Stimulated activated CD8-positive, alpha-beta memory T cell treated with anti-CD3 and anti-CD28 coated beads, Interleukin-12 subunit alpha, Interleukin-12 subunit beta, amount 100 ng/mL, for 24 hours (primary cell): ENCODE data around the gene CCDC57.

Experiments used
- DNase-seq: peaks from one replicate; pipeline ENCODE4 v3.0.0-alpha.2; 2020; ENCODE audit errors: extremely low read depth

The CCDC57 gene

DNA sequence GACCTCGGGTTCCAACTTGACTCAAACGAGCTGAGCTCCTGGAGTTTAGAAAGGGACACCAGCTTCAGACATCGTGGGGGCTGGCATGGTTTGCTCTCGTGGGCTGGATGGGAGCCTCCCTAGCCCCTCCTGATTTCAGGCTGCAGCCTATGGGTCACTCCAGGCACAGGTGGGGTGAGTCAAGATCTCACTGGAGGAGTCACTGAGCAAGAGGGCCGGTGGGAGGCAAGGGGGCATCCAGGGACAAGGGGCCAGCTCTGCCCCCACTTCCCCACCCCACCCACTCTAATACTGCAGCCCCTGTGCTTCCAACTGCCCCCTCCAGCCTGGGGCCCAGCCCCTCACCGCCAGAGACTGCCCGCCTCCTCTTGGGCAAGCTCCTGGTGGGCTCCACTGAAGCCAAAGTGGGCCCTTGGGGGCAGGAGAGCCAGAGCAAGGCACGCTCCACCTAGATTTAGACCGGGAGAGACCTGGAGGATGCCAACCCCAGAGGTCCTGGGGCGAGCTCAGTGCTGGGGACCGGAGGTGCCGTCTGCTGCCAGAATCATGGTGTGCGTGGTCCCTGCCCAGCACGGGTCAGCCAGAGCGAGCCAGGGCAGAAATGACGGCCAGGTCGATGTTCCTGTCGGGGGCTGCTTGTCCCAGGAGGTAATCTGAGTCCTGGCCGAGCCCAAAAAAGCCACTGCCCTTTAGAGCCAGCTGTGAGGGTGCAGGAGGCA is 22.6 kb upstream of the CCDC57 start:
- DNase-seq: no peak

DNA sequence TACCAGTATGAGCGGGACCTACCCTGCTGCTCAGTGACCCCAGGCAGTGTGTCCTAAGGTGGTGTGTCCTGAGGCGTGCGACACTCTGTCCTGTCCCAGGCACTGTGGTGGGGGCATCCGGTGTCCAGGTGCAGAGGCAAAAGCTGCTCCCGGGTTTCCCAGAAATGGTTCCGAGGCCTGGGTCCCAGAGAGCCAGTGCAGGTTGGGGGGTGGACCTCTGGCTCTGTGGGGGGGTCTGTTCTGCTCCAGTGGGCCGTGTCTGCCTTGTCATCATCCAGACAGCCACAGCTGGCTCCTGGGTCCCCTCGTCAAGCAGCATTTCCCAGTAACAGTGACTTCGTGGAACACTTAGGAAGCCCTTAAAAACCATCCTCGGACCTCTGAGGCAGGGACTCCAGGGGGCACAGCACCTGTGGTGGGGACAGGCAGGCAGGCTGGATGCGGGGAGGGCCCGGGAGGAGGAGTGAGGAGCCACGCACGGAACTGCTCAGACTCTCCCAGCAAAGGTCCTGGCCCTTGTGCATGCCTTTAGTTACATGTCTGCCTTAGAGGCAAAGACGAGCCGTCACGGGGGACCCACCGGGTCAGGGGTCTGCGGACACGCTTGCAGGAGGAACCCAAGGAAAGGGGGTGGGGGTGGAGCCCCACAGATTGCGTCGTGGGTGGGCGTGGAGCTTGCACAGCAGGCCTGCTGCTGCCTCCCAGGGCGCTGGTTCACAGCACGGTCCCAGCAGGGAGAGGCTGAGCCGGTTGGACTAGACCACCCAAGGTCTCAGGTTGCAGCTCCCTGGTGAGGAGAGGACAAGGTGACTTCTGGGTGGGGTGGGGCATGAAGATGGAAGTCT is 21.8 kb upstream of the CCDC57 start:
- DNase-seq: no peak

DNA sequence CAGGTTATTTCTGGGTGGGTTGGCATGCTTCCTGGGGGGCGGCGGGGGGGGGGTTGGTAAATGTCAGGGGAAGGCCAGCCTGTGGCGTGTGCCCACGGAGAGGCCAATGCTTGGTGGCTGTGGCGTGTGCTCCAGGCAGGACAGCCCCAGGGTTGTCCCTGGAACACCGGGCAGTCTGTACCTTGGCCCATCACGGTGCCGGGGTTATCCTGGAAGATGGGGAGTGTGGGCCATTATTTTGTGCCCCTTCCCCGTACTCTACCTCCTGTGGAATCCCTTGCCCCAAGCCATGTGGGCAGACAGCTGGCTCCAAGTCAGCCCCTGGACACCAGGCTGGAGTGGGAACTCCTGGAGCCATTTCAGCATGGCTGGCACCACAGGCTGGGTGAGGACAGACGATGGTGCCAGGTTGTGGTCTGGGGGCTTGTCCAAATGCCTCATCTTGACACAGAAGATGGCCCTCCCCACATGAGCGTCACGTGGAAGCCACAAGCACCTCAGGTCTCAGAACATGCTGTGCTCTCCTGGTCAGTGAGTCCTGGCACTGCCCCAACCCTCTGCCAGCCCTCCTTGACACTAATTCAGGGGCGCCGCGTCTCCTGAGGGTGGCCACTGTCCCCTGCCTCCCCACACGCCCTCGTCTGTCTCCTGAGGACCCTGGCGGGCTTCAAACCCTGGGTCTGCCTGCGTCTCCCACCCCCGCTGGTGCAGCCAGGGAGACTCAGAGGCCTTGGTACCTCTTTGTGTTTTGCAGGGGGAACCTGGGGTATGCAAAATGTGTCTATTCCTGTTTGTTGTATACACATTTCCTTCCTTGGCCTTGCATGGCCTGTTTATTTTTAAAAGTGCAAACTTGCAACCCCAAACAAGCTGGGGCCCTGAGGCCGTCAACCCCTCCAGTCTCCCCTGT is 20.5 kb upstream of the CCDC57 start:
- DNase-seq: no peak

DNA sequence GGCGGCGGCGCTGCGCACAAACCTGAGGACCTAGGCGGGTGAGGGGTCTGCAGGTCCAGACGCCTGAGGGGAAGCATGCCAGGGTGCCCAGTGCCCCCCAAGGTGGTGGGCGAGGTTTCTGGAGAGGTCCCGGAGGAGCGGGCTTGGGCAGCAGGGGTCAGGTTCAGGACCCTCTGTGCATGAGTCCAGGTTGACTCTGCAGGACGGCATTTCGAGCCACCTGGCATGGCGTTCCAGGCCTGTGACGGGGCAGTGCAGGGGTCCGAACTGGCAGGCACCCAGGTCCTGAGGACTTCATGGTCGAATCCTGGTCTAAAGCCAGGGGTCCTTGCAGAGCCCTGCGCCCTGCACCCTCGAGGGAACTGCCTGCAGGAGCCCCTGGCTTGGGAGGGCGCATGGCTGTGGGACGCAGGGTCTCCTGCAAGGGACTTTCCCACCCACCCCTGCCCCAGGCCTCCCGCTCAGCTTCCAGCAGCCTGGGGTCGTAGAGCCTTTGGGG is 19.7 kb upstream of the CCDC57 start:
- no peak for DNase-seq

DNA sequence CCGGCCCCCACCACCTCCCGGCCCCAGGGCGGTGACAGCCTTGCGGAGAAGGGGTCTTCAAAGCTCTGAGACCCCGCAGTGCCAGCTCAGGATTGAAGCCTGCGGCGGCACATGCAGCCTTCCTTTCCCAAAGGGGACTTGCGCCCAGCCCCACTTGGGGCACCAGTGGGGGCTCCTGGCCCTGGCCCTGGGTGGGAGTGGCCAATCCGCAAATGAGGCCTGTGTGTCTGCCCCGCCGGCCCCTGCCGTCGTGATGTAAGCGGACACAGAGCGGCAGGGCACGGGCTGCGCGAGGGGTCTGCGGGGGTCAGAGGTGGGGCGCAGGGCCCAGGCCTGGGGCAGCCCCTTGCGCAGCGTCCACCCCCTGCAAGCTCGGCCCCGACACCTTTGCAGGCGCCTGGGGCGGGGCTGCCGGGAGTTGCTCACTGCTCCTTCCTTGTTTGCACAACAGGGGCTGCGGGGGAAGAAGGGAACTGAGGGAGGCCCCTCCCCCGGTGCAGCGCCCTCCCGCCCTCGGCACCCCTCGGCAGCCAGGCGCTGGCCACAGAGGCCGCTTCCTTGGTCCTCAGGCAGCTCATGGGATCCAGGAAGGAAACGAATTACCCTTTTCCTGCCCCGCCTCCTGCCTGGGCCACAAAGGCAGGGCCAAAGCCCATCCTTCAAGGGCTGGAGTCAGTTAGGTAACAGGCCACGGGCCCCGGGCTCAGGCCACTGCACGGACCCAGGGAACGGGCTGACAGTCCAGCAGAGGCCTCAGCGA is 19.1 kb upstream of the CCDC57 start:
- no peak for DNase-seq

DNA sequence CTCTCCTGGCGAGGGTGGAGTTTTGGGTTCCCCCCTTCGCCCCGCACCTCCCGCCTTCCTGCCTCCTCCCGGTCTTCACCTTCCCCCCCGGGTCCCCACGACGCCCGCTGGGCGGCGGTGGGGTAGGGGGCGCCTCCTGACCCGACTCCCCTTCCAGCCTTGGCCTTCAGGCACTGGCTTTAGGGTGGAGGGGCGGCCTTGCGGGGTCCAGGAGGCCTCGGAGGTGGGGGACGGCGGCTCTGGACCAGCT is 18.6 kb upstream of the CCDC57 start:
- DNase-seq: no peak

DNA sequence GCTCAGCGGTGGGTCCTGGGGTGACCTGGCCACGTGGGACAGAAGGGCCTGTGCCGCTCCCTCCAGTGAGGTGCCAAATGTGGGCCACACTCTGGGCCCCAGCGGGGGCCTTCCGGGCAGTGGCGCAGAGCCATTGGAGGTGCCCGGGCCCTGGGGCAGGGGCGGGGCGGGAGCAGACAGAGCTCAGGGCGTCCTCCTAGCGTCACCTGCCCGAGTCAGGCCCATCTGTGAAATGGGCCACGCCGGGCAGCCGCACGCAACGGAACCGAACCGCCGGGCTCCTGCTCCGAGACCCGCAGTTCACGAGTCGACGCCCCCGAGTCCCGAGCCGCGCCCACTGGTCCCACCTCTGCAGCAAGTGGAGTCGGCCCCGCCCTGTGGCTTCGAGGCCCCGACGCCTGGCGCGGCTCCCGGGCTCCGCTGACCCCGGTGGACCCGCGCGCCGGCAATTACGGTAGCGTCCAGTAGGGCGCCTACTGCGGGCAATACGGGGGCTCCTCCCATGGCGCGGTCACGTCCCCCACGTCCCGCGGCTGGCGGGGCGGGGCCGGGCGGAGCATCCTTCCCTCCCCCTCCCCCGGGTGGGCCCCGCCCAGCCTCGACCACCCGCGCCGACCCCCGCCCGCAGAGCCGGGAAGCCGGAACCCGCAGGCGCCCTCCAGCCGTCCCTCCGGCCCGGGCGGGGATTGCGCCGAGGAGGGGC is 18.1 kb upstream of the CCDC57 start:
- no peak for DNase-seq

DNA sequence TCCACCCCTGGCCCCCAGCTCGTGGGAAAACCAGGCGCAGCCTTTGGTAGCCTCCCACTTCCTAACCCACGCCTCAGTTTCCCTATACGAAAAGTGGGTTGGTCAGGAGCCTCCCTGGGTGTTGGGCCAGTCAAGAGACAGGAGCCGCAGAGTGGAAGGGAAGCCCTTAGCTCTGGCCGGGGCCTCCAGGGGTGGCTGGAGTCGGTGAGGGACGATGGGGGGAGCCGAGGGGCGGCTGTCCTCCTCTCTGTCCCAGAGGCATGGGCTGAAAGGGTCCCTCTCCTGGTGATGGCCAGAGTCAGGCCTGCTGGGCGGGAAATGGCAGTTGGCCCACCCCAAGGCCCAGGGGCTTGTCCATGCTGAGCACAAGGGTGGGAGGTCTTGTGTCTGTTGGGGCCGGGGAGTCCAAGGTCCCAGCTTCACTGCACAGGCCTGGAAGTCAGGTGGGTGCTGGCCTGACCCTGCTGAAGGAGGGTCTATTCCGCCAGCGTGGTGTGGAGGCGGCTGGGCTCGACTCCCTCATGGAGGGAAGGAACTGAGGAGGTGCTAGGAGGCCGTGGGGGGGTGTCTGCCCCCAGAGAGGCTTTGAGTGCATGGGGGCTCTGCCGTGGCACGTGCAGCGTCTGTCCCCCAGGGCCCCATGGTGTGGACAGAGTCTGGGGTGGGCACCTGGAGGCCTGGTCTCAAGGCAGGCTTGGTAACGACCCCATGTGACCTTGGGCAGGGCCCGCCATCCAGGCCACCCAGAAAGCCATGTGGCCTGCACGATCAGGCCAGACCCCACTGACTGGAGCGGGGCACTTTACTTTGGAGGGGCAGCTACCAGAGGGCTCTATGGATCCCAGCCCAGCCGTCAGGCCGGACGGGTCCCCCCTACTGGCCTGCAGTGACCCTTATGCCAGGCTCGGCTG is 17.3 kb upstream of the CCDC57 start:
- no peak for DNase-seq

DNA sequence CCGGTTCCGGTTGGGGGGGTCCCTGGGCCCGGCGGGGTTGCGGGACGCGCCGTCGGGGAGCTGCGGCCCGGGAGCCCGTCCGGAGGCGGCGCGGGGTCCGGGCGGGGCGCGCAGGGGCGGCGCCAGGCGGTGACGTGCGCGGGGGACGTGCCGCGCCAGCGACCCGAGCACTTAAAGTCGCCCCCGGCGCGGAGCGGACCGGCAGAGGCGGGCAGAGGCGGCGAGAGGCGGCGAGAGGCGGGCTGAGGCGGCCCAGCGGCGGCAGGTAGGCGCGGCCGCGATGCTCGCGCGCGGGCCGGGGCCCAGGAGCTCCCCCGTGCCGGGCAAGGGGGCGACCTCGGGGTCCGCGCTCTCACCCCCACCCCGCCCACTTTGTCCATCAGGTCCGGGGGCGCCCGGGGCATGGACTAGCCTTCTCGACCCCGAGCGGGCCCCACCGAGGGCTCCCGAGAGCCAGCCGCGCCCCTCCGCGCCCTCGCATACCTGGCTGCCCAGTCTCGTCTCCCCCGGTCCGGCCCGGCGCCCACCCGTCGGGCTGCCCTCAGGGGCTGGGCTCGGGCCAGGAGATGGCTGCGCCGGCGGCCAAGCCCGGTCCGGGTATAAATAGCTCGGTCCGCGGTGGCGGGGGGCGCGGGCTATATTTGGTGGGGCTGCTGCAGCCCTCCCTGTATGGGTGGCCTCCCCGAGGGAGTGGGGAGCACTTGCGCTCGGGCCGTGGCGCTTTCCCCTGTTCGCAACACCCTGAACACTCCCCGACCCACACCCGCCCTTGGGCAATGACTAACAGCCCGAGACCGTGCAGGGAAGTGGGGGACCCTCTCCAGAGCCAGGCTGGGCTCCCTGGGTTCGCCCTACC is 16.4 kb upstream of the CCDC57 start, which contains the start of gene SLC16A3:
SLC16A3 (plus strand) TSS at position 201 of the 856 bp plus-strand sequence. CDS start 6,967 bp downstream, outside the sequence.
- DNase-seq: no peak

DNA sequence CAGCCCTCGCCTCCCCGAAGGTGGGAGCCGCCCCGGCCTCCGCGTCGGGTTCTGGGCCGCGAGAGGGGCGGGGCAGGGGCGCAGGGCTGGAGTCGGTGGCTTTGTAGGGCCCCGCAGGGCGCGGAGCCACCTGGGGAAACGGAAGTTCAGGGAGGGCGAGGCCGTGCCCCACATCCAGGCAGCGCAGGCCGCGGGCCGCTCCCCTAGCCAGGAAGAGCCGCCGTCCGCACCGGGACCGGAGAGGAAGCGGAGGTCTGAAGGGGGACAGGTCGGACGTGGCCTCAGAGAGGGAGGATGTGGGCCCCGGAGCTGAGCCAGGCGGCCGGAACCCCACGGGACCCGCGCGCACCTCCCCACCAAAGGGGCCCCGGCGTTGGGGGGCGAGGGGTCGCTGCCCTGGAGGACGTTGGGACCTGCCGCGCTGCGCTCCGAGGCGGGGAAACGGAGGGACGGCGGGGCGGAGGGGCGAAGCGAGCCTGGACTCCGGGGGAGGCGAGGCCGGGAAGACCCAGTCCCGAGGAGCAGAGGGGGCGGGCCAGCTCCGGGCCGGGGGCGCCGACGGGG is 15.7 kb upstream of the CCDC57 start:
- DNase-seq: no peak

DNA sequence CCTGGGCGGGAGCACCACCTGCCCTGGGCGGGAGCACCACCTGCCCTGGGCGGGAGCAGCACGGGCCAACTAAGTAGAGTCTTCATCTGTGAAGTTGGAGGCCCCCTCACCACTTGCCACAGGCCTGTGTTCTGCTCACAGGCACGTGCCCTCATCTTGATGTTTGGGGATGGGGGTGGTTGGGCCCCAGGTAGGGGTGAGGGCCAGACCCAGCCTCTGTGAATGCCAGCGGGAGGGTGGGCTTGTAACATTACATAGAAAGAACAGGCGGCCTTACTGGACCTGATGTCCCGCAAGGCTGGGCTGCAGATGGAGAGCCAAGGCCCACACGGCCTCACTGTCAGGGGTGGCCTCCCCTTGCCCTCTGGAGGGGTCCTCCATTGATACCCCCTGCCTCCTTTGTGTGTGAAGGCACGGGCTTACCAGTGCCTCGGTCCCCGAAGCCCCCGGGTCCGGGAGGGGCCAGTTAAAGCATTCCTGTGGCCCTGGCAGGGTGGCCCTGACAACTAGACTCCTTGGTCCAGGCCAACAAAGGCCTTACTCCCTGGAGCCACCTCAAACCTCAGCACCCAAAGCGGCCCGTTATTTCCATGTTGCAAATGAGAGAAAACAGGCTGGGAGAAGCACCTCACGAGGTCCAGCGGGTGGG is 15.1 kb upstream of the CCDC57 start:
- no peak for DNase-seq

DNA sequence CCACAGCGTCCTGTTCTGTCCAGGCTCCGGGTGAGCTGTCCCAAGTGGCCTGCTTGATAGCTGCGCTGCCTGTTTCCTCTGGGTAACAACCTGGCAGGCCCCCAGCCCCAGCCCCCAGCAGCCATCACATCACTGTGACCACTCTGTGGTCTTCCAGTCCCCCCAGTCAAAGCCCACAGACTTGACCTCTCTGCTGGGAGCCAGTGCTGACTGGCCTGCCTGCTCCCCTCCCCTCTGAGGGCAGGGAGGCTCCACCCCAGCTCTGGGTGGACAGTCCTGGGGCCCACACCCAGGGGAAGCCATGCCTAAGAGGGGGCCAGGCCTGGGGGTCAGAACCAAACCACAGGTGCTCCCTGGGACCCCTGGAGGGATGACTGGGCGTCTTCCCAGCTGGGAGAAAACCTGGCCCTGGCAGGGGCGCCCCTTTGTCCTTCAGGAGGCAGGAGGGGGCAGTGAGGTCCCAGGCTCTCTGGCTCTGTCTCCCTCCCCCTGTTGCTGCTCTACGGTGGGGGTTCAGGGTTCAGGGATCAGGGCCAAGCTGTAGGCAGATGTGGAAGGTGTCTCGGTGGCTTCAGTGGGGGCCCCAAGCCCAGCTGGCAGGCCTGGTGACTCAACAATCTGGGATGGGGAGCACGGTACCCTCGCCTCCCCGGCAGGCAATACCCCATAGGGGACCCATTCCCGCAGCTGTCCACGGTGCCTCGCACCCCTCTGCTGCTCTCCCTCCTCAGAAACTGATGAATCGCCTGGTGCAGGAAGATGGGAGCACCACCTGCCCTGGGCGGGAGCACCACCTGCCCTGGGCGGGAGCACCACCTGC is 14.4 kb upstream of the CCDC57 start:
- no peak for DNase-seq

DNA sequence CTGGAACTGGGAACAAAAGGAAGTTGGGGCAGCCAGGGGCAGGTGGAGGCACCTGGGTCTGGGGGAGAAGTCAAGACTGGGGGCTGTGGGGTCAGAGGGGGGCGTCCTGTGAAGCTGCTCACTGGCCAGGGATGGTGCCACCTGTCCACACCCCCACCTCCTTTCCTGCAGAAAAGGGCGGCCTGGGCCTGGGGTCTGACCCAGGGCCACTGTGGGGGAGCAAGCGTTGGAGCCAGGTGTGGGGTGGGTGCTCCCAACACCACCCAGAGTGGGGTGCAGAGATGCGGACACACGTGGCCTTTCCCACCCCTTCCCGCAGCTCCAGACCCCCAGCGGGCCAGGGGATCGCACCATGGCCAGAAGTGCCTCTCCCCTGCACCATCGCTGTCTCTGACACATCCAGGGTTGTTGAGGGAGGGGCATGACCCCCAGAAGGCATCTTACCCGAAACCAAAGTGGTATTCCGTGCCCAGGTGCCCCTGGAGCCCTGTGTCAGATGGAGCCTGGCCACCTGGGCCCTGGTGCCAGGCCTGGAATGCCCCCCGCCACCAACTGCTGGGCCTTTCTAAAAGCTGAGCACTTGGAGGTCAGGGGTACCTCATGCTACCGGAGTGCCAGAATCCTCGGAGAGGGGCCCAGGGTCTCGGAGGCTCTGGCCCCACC is 13.6 kb upstream of the CCDC57 start:
- DNase-seq: no peak

DNA sequence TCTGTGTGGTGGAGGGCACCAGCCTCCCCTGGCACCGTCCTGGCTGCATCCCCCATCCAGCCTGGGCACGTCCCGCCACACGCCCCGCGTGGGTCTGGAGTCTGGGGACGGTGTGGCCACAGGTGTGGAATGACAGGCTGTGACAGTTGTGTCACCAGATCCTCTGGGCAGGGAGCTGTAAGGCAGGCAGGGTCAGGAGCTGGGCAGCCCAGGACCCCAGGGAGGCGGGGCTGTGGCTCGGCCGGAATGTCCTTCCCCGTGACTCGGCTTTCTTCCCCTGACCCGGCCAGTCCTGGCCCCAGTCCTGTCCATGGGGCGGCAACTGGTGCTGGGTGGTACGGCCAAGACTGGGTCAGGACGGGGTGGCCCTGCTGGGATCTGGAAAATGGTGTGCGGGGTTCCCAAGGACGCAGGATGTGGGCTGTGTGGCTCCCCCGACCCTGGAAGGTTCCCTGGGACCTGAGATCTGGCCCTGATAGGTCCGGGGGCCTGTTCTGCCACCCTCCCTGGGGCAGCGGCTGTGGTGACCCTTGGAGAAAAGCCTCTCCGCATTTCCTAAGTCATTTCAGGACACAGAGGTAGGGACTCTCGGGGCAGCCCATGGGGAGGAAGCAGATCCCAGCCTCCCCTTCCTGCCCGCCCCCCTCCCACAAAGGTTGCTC is 12.9 kb upstream of the CCDC57 start:
- no peak for DNase-seq

DNA sequence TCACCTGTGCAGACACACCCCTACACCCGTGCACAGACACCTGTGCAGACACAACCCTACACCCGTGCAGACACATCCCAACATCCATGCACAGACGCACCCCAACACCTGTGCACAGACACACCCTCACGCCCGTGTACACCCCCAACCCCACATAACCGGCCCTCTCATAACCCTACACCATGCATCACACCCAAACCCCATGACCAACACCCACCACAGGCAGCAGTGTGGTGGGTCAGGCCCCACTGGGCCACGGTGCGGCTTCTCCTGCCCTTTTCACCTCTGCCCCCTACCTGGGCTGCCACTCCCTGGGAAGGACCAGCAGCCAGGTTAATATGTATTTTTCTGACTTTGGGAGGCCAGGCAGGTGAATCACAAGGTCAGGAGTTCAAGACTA is 12.0 kb upstream of the CCDC57 start:
- no peak for DNase-seq

DNA sequence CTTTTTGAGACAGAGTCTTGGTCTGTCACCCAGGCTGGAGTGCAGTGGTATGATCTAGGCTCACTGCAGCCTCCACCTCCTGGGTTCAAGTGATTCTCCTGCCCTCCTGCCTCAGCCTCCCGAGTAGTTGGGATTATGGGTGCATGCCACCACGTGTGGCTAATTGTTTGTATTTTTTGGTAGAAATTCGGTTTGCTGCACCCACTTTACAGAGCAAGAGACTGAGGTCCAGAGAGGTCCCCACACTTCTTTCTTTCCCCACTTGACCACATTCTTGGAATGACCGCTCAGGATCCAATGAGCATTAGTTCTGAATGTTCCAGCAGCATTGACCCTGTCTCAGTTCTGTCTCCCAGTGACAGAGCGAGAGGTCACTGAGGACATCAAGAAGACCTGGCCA is 10.9 kb upstream of the CCDC57 start:
- DNase-seq: no peak
